Frontal cortex (tissue), 4 donors: ENCODE results near the gene TAF4B. TPM values are rescaled to one million over a fixed set of nuclear protein-coding genes. Genes with fewer than 3 reads are reported as not detected.
"Not testable (repeated sequence)": the region's sequence is repeated elsewhere in the genome, so short reads cannot be mapped to it uniquely, and the experiment has no call there.

Experiments
- DNase-seq, 2 donors: peaks; one replicate each; pipeline ENCODE4 v3.0.0; 2012; ENCODE audit warnings: low spot score in 2 of 2
- FAIRE-seq: peaks from 2 replicates; lab custom pipeline; 2012; peaks lifted over from hg19 to GRCh38; lab: Jason Lieb, UNC
- total RNA-seq: library from RNA; depleted of rRNA; stranded (reverse); fragments of >200 nt; gene quantifications from one replicate; pipeline ENCODE4 v1.2.3, GENCODE V29; 2014
- donor health status: control.
- donor health status: control.
- donor health status: control.

Gene TAF4B
- total RNA-seq, 1 donor from 2014 or later = 2.0 TPM

DNA sequence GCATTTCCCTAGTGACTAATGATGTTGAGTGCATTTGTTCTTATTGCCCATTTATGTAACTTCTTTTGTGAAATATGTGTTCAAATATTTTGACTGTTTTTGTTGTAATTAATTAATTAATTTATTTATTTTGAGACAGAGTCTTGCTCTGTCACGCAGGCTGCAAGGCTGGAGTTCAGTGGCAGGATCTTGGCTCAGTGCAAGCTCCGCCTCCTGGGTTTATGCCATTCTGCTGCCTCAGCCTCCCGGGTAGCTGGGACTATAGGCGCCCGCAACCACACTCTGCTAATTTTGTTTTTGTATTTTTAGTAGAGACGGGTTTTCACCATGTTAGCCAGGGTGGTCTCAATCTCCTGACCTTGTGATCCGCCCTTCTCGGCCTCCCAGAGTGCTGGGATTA lies 71.9 kb downstream of the TAF4B start:
- DNase-seq (no peak), FAIRE-seq (no peak)

DNA sequence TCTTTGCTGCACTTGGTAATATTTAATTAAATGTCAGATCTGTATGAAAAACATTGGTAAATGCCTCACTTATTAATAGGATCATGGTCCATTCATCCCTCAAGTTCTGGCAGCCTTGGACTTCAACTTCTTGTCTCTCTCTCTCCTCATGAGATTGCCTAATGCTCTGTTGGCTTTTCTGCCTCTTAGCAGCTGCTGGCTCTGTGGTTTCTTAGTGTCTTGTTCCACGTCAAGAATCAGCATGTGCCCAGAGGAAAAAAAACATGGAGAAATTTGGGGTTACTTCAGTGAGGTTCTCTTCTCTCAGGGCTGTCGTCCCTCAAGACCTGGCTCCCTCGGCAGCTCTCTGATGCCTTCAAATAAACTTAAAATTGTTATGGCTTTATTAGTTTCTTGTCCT lies 75.4 kb downstream of the TAF4B start:
- no peak for FAIRE-seq
- no peak for DNase-seq

DNA sequence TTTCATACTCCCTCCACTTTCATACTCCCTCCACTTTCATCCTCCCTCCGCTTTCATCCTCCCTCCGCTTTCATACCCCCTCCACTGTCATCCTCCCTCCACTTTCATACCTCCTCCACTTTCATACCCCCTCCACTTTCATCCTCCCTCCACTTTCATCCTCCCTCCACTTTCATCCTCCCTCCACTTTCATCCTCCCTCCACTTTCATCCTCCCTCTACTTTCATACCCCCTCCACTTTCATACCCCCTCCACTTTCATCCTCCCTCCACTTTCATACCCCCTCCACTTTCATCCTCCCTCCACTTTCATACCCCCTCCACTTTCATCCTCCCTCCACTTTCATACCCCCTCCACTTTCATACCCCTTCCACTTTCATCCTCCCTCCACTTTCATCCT lies 77.0 kb downstream of the TAF4B start:
- FAIRE-seq, DNase-seq: not testable (repeated sequence)

DNA sequence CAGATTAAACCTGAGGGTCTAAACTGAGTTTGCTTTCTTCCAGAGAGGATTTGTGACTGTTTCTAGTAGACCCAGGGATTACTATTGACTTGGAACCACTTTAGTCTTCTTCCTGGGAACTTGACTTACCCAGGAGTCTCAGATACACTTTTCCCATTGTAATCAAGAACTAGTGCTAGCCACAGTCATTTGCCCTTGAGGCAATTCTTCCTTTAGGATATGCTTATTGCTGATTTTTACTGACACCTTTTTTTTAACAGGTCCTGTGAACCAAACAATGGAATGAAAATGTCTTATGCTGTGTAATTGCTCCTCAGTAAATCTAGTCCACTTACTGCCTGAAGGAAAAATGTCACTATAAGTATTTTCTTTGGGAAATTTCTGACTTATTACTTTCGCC lies 78.3 kb downstream of the TAF4B start:
- FAIRE-seq = no peak
- DNase-seq = no peak

DNA sequence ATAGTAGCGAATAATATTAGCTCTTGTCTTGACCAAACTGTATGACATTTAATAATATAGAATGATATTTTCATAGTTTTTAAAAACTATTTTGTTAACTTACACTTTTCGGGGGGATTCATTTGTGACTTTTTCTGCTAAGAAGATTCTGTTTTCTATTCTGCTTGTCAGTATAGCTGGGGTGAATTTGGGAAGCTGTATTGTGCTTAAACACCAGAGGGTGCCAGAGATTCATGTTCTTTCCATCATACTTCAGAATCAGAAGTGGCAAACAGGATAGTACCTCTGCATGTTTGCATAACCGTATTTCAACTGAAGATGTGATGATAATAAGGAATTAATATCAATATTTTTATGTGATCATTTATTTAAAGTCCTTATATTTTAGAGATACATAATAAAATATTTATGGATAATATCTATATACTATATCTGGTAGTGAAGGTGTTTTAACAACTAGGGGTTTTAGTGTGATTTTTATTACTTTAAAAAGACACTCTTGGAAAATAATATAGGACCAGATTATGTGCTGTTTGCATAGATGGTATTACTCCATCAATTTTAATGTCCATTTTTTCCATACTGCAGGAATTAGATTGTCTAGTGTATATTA lies 81.0 kb downstream of the TAF4B start:
- DNase-seq = peak; percentile 5 to 30
- peak; percentile 92 for FAIRE-seq

DNA sequence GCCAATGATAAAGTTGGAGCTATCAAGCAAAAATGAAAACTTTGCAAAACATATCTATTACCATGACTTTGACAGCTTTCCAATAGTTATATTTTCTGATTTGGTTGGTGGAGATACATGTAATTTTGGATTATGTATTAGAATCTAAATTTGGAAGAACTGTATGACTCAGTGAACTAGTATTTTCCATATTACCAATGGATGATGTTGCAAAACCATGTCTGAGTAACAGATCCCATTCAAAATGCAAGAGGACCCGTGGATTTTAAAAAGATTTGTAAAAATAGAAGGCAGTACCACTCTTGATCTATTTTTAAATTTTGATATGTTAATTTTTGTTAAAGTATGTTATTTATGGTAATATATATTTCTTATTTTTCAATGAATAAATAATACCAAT lies 83.0 kb downstream of the TAF4B start:
- DNase-seq (no peak), FAIRE-seq (peak; percentile 44)

DNA sequence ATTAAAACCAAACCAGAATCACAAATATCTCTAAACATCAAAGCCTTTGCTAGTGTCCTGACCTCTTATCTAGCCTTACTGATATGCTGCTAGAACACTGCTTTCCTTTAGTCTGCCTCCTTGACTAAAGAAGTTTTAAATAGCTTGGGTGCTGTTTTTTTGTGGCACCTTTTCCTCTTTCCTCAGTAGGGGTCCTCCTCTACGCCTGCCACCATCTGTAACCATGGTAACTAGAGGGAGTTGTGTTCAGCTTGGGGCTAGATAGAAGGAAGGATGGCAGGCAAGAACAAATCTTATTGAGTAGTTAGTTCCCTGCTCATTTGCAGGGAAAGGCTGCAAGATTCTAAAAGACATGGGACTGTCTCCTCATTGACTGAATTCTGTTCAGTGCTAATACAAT lies 86.0 kb downstream of the TAF4B start:
- FAIRE-seq (no peak), DNase-seq (no peak)

DNA sequence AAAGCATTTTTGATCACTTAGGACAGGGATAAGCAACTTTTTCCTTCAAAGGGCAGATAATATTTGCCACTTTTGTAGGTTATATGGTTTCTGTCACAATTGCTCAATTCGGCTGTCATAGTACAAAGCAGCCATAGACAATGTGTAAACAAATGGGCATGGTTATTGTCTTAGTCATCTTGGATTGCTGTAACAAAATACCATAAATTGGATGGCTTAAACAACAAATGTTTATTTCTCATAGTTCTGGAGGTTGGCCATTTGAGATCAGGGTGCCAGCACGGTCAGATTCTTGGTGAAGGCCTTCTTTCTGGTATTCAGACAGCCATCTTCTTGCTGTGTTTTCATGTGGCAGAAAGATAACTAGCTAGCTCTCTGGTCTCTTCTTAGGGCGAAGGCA lies 91.2 kb downstream of the TAF4B start:
- no peak for DNase-seq
- FAIRE-seq = no peak

DNA sequence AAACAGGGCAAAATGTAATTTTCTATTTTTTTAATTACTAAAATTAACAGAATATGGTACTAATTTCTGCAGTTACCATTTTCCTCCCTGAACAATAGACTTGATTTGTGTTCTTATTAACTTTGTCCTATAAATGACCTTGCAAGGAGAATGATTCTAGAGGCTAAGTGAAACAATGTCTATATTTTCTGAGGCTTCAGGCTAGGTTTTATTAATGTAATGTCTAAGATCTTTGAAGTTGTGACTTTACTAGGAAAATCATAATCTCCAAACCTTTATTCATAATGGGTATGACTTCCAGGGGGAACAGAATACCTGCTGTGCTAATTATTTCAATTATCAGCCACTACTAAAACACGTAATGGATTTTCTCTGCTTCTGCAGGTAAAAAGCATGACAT lies 94.4 kb downstream of the TAF4B start:
- DNase-seq (no peak), FAIRE-seq (no peak)

DNA sequence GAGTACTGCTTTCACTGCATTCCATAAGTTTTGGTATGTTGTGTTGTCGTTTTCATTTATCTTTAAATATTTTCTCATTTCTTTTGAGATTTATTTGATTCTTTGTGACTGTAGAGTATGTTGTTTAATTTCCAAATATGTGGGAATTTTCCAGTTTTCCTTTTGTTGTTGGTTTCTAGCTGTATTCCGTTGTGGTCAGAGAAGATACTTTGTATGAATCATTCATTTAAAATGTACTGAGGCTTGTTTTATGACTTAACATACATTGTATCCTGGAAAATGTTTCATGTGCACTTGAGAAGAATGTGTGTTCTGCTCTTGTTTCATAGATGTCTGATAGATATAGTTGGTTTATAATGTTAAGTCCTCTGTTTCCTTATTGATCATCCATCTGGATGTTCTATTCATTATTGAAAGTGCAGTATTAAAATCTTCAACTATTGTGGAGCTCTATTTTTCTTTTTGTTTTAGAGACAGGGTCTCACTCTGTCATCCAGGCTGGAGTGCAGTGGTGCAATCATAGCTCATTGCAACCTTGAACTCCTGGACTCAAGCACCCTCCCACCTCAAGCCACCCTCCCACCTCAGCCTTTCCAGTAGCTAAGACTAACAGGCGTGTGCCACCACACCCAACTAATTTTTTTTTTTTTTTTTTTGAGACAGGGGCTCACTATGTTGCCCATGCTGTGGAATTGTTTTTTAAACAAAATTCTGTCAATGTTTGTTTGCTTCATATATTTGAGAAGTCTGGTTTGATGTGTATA lies 96.8 kb downstream of the TAF4B start:
- DNase-seq (no peak), FAIRE-seq (no peak)

DNA sequence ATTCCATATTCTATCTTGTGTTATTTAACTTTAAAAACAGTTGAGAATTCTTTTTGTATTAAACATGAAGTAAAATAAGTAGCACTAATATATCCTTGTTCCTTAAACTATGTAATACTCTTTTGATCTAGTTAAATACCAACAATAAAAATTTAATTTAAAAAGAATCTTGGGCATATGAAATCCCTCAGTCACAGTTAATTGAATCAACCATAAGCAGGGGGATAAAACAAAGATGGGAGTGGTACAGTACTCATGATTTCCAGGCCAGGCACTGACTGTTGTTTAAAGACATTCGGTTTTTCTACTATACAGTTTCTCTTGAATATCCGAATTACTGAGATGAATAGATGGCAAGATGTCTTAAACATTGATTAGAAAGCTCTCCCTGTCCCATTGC lies 99.5 kb downstream of the TAF4B start:
- FAIRE-seq (no peak), DNase-seq (no peak)

DNA sequence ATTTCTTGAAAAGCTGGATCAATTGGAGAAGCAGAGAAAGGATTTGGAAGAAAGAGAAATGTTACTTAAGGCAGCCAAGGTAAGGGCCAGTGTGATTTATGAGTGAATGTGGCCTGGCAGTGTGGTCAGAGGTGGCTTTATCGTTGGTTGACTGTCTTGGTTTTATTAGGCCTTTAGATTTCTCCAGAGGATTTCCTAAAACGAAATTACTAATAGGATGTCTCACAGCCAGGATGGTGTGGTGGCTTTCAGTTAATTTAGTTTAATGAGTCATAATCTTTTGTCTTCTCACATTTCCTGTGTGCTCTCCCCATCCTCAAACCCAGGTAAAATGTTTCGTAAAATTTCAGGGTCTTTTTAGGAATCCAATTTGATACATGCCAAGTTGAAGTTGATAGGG lies 100.8 kb downstream of the TAF4B start:
- FAIRE-seq = no peak
- DNase-seq = no peak

DNA sequence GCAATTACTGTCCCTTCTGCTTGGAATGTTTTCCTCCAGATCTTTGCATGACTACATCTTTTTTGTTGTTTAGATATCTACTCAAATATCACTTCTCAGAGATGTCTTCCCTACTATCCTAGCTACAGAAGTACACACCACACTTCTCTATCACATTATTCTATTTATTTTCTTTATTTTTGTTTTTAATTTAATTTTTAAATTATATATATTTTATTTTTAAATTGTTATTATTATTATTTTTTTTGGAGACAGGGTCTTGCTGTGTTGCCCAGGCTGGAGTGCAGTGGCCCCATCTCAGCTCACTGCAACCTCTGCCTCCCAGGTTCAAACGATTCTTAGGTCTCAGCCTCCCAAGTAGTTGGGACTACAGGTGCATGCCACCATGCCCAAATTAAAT lies 106.7 kb downstream of the TAF4B start:
- DNase-seq (no peak), FAIRE-seq (no peak)

DNA sequence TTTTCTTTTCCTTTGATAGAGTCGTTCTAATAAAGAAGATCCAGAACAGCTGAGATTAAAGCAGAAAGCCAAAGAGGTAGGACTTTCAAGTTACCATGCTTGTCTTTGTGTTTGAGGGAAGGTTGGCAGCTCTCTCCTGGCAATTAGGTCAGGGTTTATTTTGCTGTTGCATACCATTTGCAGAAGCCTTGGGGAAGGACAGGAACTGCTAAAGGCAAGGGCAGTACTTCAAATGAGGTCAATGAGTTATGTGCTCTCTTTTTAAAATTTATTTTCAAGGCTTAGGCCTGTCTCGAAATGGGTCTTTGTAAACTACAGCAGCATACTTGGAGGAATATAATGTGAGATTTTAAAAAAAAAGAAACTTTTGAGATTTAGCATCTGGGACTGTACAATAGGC lies 108.9 kb downstream of the TAF4B start:
- DNase-seq = no peak
- FAIRE-seq = no peak

DNA sequence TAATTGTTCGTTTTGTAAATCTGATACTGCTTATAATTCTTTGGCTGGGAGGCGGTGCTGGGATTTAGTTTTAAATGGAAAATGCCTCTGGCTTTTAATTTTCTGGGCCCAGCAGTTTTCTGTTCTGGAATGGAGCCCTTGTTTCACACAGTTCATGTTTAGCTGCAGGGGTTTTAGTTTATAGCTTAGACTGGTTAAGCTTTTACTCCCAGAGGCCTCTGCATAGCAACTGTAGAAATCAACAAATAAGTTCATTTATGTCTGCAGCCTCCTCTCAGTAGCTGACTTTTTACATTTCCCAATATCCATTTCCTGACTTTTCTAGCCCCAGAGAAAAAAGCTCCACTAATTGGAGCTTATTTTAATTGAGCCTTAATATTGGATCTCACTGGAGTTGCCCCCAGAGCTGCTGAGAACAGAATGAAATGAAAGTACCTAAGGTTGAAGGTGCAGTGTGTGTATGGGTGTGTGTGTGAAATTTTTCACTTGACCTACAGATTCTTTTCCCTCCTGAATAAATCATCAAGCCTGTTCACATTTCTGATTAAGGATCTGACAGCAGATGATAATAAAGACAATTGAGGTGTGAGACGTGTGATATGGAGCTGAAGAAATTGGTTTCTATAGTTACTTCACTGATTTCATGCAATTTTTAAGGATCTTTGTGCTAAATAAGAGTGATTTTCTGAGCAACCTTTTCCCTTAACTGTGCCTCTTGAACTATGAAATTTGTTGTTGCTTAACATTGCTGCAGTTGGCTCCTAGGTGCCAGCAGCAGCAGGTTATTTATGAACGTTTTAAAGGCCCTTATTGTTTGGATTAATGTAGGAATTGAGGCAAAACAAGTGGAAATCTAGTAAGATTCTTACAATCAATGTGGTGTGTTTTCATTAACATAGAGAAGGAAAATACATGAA lies 109.6 kb downstream of the TAF4B start:
- FAIRE-seq (no peak), DNase-seq (no peak)

DNA sequence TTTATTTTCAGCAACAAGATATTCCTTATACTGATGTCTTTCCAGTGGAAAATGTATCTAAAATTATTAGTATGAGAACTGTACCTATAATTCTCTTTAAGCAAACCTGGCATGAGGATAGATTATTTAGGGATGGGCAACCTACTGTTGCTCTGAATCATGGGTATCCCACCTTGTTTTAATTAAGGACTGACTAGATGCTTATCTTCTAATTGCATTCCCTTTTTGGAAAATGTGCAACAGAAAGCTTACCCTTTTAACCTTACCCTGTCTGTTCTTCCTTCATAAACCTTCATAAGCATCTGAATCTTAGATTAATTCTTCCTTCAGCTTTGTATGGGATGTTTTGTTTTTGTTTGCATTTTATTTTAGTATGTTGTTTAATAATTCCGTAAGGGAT lies 110.3 kb downstream of the TAF4B start:
- FAIRE-seq (no peak), DNase-seq (no peak)

DNA sequence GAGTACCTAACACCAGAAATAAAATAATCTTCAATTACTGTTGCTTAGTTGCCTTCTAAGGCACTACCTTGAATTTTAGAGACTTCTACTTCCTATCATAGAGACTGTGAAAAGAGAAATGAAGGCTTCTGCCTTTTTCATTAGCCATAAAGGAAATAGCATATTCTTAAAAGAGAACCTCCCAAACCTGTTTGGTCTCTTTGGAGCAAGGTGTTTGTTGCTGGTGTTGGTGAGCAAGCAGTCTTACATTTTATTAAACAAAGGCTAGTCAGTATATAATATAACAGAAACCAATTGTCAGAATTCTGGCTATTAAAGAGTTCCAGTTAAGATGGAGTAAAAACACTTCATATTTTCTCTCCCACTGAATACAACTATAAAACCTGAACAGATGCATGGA lies 116.4 kb downstream of the TAF4B start:
- DNase-seq (no peak), FAIRE-seq (no peak)

DNA sequence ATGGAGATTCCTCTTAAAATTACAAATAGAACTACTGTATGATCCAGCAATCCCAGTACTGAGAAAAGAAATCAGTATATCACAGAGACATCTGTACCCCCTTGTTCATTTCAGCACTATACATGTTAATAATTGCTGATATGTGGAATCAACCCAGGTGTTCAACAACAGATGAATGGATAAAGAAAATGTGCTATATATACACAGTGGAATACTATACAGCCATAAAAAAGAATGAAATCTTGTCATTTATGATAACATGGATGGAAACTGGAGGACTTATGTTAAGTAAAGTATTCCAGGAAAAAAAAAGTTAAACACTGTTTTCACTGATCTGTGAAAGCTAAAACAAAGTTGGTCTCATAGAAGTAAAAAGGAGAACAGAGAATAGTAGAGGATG lies 124.7 kb downstream of the TAF4B start:
- FAIRE-seq (no peak), DNase-seq (no peak)

DNA sequence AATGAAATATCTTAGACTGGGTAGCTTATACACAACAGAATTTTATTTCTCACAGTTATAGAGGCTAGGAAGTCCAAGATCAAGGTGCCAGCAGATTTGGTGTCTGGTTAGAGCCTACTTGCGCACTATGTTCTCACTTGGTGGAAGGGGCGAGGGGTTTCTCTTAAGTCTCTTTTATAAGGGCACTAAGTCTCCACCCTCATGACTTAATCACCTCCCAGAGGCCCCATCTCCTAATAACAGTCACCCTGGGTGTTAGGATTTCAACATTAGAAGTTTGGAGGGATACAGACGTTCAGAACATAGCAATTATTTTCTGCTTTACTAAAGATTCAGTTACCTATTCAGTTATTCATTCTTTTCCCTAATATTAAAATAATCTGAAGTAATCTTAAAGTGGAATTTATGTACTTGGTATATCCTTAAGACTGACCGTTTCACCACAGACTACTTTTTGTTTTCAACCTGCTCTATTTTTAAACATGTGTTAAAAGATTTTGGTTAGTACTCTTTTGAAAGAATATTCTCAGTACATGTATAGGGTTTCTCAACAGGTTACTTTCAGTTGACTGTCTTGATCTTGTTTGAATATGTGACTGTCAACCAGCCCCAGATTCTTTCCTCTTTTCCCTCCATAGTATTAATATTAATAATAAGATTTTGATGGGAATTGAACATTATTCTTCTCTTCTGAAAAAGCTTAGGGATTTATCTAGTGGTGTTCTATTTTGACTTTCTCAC lies 130.0 kb downstream of the TAF4B start:
- DNase-seq (no peak), FAIRE-seq (no peak)

DNA sequence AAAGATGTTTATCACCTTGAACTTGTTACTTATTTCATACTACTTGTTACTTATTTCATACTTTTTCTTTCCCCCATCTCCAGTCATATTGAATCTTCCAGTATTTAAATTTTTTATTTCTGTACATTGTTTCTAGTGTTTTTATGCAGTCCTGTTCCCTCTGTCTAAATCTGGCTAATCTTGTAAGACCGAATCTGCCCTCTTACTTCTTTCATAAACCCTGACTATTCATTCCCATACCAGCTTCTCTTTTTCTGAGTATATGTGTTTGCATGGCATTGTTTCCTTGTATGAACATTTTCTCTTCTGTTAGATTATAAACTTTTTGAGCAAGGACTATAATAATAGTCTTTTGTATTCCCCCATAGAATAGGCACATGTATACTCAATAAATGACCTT lies 131.7 kb downstream of the TAF4B start:
- DNase-seq (no peak), FAIRE-seq (no peak)
